GM12874 (cell line): Measurements from ENCODE around the gene ZBTB17.

Experiments
- CTCF ChIP-seq: IDR thresholded peaks from 2 replicates; pipeline ENCODE4 v1.5.1; 2011; ENCODE audit warnings: low read depth, mild to moderate bottlenecking, control low read depth, low read length, moderate library complexity; ENCODE audit not compliant: insufficient read depth

ZBTB17 gene

GRCh38 chr1:15975805-15976680 lies at the start of gene ZBTB17:
TSS of gene ZBTB17 (minus strand) at chr1:15976101. CDS start at chr1:15948495, 27,606 bp downstream.
- TF ChIP-seq CTCF: no peak

GRCh38 chr1:16023050-16023653 lies 47.3 kb upstream of the ZBTB17 start:
- TF ChIP-seq CTCF: no peak

- TF ChIP-seq CTCF: no peak
Observed at GRCh38 chr1:16022393-16022792, 46.5 kb upstream of the ZBTB17 start.

GRCh38 chr1:16021681-16022080 lies 45.8 kb upstream of the ZBTB17 start, which contains the start of gene CLCNKA:
TSS of gene CLCNKA (plus strand) at chr1:16022036. CDS start at chr1:16022620, 584 bp downstream.
- no peak for TF ChIP-seq CTCF

- no peak for TF ChIP-seq CTCF
Observed at GRCh38 chr1:16020325-16020724, 44.4 kb upstream of the ZBTB17 start.

GRCh38 chr1:16019644-16020277 lies 43.9 kb upstream of the ZBTB17 start:
- TF ChIP-seq CTCF: no peak
